ENCODE measurements around the gene KIRREL3.

DNA sequence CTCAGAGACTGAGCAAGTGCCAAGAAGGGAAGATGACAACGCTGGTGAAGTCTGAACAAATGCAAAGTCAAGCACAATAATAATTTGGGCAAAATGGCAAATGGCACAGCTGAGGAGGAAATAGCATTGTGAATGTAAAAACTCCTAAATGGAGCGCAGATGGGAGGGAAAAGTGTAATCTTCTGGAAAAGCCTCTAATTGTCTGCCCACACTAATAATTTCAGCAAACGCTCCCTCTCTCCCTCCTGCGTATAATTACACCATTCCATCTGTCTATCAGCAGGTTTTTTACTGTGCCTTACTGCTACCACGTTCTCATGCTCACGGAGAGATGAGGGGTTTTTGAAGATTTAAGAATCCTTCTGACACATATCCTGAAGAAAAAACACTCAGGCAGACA is 302.6 kb downstream of the KIRREL3 start:
- TF ChIP-seq, protein P1, sequence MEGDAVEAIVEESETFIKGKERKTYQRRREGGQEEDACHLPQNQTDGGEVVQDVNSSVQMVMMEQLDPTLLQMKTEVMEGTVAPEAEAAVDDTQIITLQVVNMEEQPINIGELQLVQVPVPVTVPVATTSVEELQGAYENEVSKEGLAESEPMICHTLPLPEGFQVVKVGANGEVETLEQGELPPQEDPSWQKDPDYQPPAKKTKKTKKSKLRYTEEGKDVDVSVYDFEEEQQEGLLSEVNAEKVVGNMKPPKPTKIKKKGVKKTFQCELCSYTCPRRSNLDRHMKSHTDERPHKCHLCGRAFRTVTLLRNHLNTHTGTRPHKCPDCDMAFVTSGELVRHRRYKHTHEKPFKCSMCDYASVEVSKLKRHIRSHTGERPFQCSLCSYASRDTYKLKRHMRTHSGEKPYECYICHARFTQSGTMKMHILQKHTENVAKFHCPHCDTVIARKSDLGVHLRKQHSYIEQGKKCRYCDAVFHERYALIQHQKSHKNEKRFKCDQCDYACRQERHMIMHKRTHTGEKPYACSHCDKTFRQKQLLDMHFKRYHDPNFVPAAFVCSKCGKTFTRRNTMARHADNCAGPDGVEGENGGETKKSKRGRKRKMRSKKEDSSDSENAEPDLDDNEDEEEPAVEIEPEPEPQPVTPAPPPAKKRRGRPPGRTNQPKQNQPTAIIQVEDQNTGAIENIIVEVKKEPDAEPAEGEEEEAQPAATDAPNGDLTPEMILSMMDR (IDR thresholded peaks at IDR 0.05) = no peak
- TF ChIP-seq POLR2A (IDR thresholded peaks at IDR 0.05) = no peak

Measured in esophagus squamous epithelium (tissue), 4 donors.